ENCODE results near the gene LPAR3.

The LPAR3 gene

DNA sequence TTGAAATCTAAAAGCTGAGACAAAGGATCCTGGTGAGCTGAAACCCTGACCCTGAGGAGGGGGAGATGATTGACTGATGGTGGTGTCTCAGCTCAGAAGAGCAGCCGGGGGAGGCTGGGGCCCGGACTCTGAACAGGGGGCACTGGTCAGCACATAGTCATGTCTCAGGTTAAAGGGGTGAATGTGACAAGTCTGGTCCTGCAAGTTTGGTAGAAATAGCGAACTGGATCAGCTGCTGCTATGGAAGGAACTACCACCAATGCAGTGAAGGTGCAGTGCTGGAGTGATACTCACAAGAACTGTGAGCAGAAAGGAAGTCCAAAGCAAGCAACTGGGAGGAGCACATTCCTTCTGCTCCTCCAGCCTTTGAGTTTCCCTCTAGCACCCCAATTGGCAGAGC, 104.0 kb downstream of the LPAR3 start:
- TF ChIP-seq, protein P1, sequence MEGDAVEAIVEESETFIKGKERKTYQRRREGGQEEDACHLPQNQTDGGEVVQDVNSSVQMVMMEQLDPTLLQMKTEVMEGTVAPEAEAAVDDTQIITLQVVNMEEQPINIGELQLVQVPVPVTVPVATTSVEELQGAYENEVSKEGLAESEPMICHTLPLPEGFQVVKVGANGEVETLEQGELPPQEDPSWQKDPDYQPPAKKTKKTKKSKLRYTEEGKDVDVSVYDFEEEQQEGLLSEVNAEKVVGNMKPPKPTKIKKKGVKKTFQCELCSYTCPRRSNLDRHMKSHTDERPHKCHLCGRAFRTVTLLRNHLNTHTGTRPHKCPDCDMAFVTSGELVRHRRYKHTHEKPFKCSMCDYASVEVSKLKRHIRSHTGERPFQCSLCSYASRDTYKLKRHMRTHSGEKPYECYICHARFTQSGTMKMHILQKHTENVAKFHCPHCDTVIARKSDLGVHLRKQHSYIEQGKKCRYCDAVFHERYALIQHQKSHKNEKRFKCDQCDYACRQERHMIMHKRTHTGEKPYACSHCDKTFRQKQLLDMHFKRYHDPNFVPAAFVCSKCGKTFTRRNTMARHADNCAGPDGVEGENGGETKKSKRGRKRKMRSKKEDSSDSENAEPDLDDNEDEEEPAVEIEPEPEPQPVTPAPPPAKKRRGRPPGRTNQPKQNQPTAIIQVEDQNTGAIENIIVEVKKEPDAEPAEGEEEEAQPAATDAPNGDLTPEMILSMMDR (IDR thresholded peaks at IDR 0.05), result no peak

DNA sequence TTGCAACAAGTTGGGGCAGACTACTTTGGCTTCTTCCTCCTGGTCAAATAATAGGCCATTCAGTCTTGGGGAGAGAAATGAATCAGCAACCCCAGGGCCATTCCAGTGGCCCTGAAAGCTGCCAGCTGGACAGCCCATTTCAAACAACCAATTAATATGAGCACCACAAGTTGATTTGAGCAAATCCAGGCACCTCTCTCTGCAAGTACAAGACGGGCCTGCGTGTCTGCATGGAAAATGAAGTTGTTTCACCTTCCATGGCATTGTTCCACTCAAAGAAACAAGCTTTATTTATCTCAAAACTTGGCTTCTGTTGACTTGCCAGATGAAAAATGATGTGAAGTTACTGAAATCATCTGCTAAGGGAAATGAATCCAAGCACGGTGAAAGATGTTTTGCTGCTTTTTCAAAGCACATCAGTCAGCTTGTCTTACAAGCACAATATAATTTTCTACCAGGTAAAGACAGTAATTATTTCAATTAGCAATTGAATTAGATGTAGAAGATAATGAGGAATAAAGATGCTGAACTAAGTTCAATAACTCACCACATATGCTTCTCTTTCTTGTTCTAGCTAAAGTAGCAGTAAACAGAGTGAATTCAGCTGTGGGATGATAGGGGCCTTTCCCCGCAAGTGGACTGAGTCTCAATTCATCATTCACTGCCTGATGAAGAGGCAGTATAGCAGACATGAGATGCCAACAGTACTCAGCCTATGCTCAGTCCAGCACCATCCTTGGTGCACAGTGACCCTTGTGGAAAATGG, 107.6 kb downstream of the LPAR3 start:
- TF ChIP-seq, protein P1 (IDR thresholded peaks at IDR 0.05), result no peak

DNA sequence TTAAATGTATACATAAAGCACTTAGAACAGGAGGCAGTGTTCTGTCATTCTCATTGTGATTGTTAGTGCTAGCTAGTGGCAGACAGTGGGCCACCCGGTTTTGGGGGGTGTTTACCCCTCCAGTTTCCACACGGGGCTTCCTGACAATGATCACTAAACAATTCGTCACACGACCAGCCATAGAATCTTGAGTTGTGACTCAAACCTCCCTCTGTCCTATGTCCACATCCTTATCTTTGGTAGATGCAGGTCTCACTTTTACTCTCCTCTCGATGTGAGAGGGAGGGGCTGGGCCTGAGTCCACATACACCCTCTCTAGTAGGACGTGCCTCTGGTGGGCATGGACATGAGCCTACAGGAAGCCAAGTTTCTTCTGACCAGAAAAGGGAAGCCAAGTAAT, 110.1 kb downstream of the LPAR3 start:
- TF ChIP-seq, protein P1 (IDR thresholded peaks at IDR 0.05), result no peak

DNA sequence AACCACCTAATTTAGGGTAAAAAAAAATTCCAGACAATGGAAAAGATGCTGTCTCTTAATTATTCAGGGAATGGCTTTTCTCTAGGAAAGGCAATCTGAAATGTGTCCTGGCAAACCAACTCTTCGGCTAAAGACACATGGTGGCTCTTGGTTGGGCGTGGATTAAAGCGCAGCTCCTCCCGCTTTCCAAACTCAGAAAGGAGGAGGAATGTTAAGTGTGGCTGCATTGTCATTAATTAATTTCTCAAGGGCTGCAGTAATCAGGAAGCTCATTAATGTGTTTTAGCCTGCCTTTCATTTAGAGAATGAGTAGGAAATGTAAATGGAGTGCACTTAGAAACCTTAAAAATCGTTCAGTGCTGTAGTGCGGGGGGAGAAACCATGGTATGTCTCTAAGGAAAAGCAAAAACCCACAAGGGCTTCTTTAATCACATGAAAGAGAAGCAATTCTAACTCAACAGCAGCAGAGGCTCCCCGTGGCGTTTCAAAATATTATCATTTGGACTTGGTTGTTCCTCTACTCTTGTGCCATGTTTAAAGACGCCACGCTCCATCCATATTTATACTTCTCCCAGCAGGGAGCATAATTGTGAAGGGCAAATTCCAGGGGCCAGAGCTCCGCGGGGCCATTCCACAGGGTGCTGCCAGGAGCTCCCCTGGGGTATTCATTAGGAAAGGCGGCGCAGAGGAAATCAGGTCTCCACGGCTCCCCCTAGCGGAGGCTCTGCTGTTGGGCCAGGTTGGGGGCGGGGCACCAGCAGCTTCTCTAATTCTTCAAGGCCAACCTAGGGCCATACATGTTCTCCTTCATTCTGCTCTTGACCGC, 110.8 kb downstream of the LPAR3 start:
- TF ChIP-seq, protein P1 (IDR thresholded peaks at IDR 0.05), result peak; percentile 39; the same call in 1 of the 2 replicates

DNA sequence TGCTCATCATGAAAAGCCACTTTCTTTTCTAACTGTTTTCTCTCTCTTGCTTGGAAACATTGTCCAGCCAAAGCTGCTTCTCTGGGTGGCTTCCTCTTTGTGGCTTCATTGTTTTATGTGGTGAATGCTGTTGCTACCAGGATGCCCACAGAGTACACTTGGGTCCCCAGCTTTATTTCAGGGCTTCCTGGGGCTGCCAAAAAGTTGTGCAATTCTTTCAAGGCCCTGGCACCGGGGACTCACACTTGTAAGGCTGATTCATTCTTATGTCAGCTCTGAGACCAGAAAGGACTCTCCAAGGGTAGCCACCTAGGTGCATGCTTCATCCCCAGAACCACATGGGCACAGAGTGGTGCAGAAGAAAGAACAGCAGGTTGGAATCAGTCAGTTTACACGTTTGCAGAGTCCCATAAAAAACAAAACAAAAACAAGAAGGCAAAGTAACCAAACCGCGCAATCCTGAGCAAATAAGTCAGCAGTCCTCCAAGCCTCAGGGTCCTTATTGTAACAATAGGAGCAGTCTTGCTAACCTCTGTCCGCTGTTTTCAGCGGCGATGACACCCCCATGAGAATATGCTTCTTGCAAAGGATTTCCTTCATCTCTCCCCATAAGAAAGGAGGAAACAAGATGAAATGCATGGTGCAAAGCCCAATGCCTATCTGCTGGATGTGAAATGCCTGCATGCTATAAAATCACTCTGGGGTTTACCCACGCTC, 112.8 kb downstream of the LPAR3 start:
- TF ChIP-seq, protein P1 (IDR thresholded peaks at IDR 0.05), result no peak

DNA sequence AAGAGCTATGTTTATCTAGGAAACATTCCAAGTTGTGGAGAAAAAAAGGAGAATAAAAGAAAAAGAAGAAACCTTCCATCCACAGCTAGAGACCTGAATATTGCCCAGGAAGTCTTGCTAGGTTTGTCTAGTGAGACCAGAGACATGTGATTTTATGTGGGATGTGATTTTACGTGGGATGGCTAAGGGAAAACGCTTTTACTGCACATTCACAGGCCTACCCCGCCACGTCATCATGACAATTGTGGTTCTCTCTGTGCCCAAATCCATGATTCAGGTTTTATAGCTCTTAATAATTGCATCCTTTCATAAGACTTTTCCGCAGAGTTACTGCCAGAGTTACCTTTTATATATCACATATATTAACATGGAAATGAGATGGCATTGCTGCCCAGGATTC, 116.4 kb downstream of the LPAR3 start:
- TF ChIP-seq, protein P1 (IDR thresholded peaks at IDR 0.05), result no peak

DNA sequence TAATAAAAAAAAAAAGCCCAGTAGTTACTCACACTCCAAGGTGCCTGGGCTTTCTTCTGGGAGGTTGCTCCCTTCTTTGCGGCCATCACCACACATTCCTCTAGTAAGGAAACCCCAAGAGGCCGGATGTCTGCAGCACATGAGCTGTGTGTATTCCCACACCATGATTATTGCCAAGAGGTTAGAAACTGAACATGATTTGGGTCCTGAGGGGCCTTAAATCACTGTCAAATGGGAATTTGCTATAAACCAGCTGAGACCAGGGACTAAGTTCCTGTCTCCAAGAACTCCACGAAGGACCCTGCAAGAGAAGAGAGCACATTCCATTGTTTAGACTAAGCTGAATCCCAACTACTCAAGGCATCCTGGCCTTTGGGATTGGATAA, 117.5 kb downstream of the LPAR3 start:
- TF ChIP-seq, protein P1 (IDR thresholded peaks at IDR 0.05), result no peak

Measured in LNCAP (cell line).